Cardiac muscle cell (in vitro differentiated cells and primary cell): ENCODE measurements around the gene SH3BP5. TPM values are rescaled to one million over a fixed set of nuclear protein-coding genes. Genes with fewer than 3 reads are reported as not detected.

Source experiments
- DNase-seq, 2 donors: peaks; one replicate each; pipeline versions ENCODE4 v3.0.0 to v3.0.0-alpha.2; 2010 to 2017; ENCODE audit warnings: low read depth in 1 of 2, low spot score in 1 of 2
- H3K27ac ChIP-seq: fragments of 200-600 bp; sonication (generic); 2 replicates; pipeline ENCODE4 v1.5.1; 2016
- H3K27me3 ChIP-seq: fragments of 200-600 bp; sonication (generic); 2 replicates; pipeline ENCODE4 v1.6.0; 2016; ENCODE audit warnings: control low read depth
- H3K36me3 ChIP-seq: fragments of 200-600 bp; sonication (generic); 2 replicates; pipeline ENCODE4 v1.5.1; 2016; ENCODE audit warnings: control low read depth
- H3K4me1 ChIP-seq: fragments of 200-600 bp; sonication (generic); 2 replicates; pipeline ENCODE4 v1.8.1; 2017; ENCODE audit warnings: low read depth, mild to moderate bottlenecking, mixed run types
- H3K4me3 ChIP-seq: fragments of 200-600 bp; sonication (generic); 2 replicates; pipeline ENCODE4 v1.5.1; 2016; ENCODE audit warnings: mild to moderate bottlenecking
- H3K9me3 ChIP-seq: fragments of 200-600 bp; sonication (generic); 2 replicates; pipeline ENCODE4 v1.5.1; 2017; ENCODE audit warnings: low read depth, mild to moderate bottlenecking, control low read depth
- CTCF ChIP-seq: IDR thresholded peaks from 2 replicates; pipeline ENCODE4 v1.5.1; 2012; ENCODE audit warnings: low read depth, mild to moderate bottlenecking, low read length
- polyA plus RNA-seq: library from polyadenylated mRNA; unstranded; fragments of >200 nt; fragmentation: Nextera tagmentation; extraction: Ambion mirVana; gene quantifications from 2 replicates; pipeline ENCODE4 v1.2.1, GENCODE V29; 2016
- total RNA-seq: library from RNA; depleted of rRNA; stranded (reverse); fragments of >200 nt; gene quantifications from 2 replicates; pipeline ENCODE4 v1.2.3, GENCODE V29; 2016

Gene SH3BP5
- total and polyA plus RNA-seq, 2 experiments from 2014 or later, result 10.6 to 18.5 TPM

GRCh38 chr3:15261274-15261673, 71.1 kb downstream of the SH3BP5 start:
- no peak for DNase-seq
- Histone ChIP-seq H3K9me3 (no peaks in the 10 kb centered on the region), H3K27me3 (no peaks in the 10 kb centered on the region), H3K4me1 (peaks cover 4% of the 10 kb centered on the region), H3K36me3 (peaks cover 2% of the 10 kb centered on the region), H3K27ac (no peak overlapping the region), H3K4me3 (no peak overlapping the region)
- TF ChIP-seq CTCF, result no peak

GRCh38 chr3:15260531-15260930, 71.9 kb downstream of the SH3BP5 start:
- DNase-seq, result no peak
- TF ChIP-seq CTCF, result no peak
- peaks cover 7% of the 10 kb centered on the region for H3K36me3 ChIP-seq

GRCh38 chr3:15258720-15259119, 73.7 kb downstream of the SH3BP5 start:
- H3K4me1 ChIP-seq, result peaks cover 10% of the 10 kb centered on the region
- no peak for DNase-seq
- TF ChIP-seq CTCF, result no peak
- no peak overlapping the region for H3K27ac ChIP-seq
- H3K36me3 ChIP-seq, result peaks cover 9% of the 10 kb centered on the region
- H3K4me3 ChIP-seq, result no peak overlapping the region
- H3K9me3 ChIP-seq, result no peaks in the 10 kb centered on the region
- no peaks in the 10 kb centered on the region for H3K27me3 ChIP-seq

More at GRCh38 chr3:15260531-15260930, 71.9 kb downstream of the SH3BP5 start:
- Histone ChIP-seq H3K27ac (no peak overlapping the region), H3K4me1 (peaks cover 4% of the 10 kb centered on the region), H3K27me3 (no peaks in the 10 kb centered on the region), H3K4me3 (no peak overlapping the region), H3K9me3 (no peaks in the 10 kb centered on the region)

GRCh38 chr3:15256861-15257341, 75.5 kb downstream of the SH3BP5 start:
- Histone ChIP-seq H3K27ac (peak overlapping the region; percentile 65), H3K4me3 (no peak overlapping the region), H3K36me3 (peaks cover 22% of the 10 kb centered on the region), H3K9me3 (no peaks in the 10 kb centered on the region), H3K4me1 (peaks cover 9% of the 10 kb centered on the region), H3K27me3 (no peaks in the 10 kb centered on the region)
- peak in 1 of 2 donors; percentile 42 for DNase-seq
- TF ChIP-seq CTCF, result no peak

GRCh38 chr3:15255215-15255614, 77.2 kb downstream of the SH3BP5 start:
- Histone ChIP-seq H3K36me3 (peaks cover 39% of the 10 kb centered on the region), H3K27ac (no peak overlapping the region), H3K9me3 (no peaks in the 10 kb centered on the region), H3K4me1 (peaks cover 6% of the 10 kb centered on the region), H3K27me3 (no peaks in the 10 kb centered on the region), H3K4me3 (no peak overlapping the region)
- DNase-seq, result no peak
- no peak for TF ChIP-seq CTCF
